Adrenal gland (tissue), 12 donors: ENCODE measurements around the gene DLG2. TPM values are rescaled to one million over a fixed set of nuclear protein-coding genes. Genes with fewer than 3 reads are reported as not detected.

Source experiments
- DNase-seq, 7 donors: peaks; one replicate each; pipeline ENCODE4 v3.0.0-alpha.2; 2019 to 2020
- H3K27ac ChIP-seq, 5 donors: fragments of 200-600 bp; sonication (generic) in 4 of 5; 1 replicate in 3 of 5; 2 replicates in 2 of 5; pipeline versions ENCODE4 v1.5.1 to v1.8.0; 2016 to 2020; ENCODE audit warnings: mild to moderate bottlenecking in 1 of 5
- H3K27me3 ChIP-seq: fragments of 200-600 bp; 2 replicates; pipeline ENCODE4 v1.8.0; 2021
- H3K36me3 ChIP-seq, 2 donors: fragments of 200-600 bp; replicated peaks in 1 of 2; 1 replicate in 1 of 2; 2 replicates in 1 of 2; pipeline versions ENCODE4 v1.5.1 to v1.8.0; 2018 to 2022
- H3K4me1 ChIP-seq, 2 donors: fragments of 200-600 bp; replicated peaks in 1 of 2; 1 replicate in 1 of 2; 2 replicates in 1 of 2; pipeline versions ENCODE4 v1.5.1 to v1.8.0; 2018 to 2021
- H3K4me3 ChIP-seq, 4 donors: fragments of 200-600 bp; sonication (generic) in 3 of 4; one replicate each; pipeline ENCODE4 v1.5.1; 2016 to 2018
- H3K9me3 ChIP-seq, 3 donors: fragments of 200-600 bp; sonication (generic) in 1 of 3; replicated peaks in 1 of 3; 1 replicate in 2 of 3; 2 replicates in 1 of 3; pipeline versions ENCODE4 v1.5.1 to v1.8.0; 2016 to 2021
- POLR2A ChIP-seq, 2 donors: fragments of 450-650 bp; IDR thresholded peaks; one replicate each; pipeline ENCODE4 v1.6.1; 2017; ENCODE audit warnings: antibody characterized with exemption in 2 of 2, mild to moderate bottlenecking in 2 of 2, moderate library complexity in 1 of 2
- WGBS, 4 donors: extraction: QIAGEN DNeasy Blood & Tissue Kit in 2 of 4; methylation state at CpG; one replicate each; pipeline versions ENCODE4 v1.1.5 to v1.1.7; 2013 to 2017; 5-methylcytosine and 5-hydroxymethylcytosine counted together
- intact Hi-C, 2 donors: fragments of 100-400 bp; cut with DNase I; formaldehyde crosslinking; loops; one replicate each; pipeline versions ENCODE4 v1.14.1 to v1.15.0; 2022 to 2023
- polyA plus RNA-seq, 3 donors: library from polyadenylated mRNA; stranded (reverse); fragments of 200-250 nt in 2 of 3; fragments of 350-450 nt in 1 of 3; fragmentation: Illumina TruSeq in 1 of 3; extraction: RNeasy Lipid Tissue Mini Kit (QIAGEN cat#74804) in 1 of 3; gene quantifications; one replicate each; pipeline ENCODE4 v1.2.3, GENCODE V29; 2013 to 2014
- total RNA-seq, 9 donors: library from RNA; depleted of rRNA in 4 of 9; stranded (reverse); fragments of >200 nt in 4 of 9; fragments of 120-200 nt in 1 of 9; fragmentation: NEBNext Ultra II Directional in 1 of 9; extraction: Animal tissue kit (Norgen Biotek cat#: 25700) in 1 of 9; gene quantifications; one replicate each; pipeline versions ENCODE4 v1.1.0 to v1.2.4, GENCODE V29; 2013 to 2023
- TF ChIP-seq, protein P1 (sequence below), 6 experiments: fragments of 450-650 bp in 4 of 6; fragments of 200-600 bp in 2 of 6; sonication (generic) in 1 of 6; IDR thresholded peaks; 1 replicate in 5 of 6; 2 replicates in 1 of 6; pipeline versions ENCODE4 v1.5.1 to v1.8.0; 2016 to 2021; ENCODE audit warnings: antibody characterized with exemption in 6 of 6, mild to moderate bottlenecking in 2 of 6, moderate library complexity in 1 of 6
- donor health status: healthy with polysubstance abuse.
- donor health status: Bipolar disorder and iron deficiency.
- donor health status: DM: yes; HTN: yes; CAD: no.
- donor health status: DM: no; HTN: no; CAD: no.
- donor health status: DM: no; HTN: no; CAD: no.
- donor health status: DM: yes; HTN: yes; CAD: no.

DLG2 gene
- total and polyA plus RNA-seq, 12 donors: 8.3 to 101 (median 37.5) TPM

DNA sequence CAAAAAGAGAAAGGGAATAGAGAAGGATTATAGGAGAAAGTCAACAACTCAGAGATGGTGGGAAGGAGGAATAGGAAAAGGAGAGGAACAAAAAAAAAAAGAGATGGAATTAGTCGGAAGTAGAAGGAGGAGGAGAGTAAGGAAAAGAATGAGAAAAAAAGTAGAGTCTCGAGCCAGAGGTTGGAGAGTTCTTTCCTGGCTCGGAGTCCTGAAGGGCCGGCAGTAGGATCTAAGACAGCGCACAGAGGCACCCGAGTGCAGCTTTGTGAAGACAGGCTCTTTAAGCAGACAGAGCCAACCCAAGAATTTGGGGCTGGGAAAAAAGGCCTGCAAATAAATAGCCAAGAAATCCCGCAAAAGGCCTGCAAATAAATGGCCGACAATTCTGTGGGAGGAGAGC, 2170.6 kb downstream of the DLG2 start:
- no peak for DNase-seq
- H3K9me3 ChIP-seq: no peaks in the 10 kb centered on the region
- H3K27ac ChIP-seq: no peak overlapping the region
- TF ChIP-seq POLR2A (IDR thresholded peaks at IDR 0.05): no peak
- TF ChIP-seq, protein P1, sequence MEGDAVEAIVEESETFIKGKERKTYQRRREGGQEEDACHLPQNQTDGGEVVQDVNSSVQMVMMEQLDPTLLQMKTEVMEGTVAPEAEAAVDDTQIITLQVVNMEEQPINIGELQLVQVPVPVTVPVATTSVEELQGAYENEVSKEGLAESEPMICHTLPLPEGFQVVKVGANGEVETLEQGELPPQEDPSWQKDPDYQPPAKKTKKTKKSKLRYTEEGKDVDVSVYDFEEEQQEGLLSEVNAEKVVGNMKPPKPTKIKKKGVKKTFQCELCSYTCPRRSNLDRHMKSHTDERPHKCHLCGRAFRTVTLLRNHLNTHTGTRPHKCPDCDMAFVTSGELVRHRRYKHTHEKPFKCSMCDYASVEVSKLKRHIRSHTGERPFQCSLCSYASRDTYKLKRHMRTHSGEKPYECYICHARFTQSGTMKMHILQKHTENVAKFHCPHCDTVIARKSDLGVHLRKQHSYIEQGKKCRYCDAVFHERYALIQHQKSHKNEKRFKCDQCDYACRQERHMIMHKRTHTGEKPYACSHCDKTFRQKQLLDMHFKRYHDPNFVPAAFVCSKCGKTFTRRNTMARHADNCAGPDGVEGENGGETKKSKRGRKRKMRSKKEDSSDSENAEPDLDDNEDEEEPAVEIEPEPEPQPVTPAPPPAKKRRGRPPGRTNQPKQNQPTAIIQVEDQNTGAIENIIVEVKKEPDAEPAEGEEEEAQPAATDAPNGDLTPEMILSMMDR (IDR thresholded peaks at IDR 0.05): no peak
- H3K4me3 ChIP-seq: no peak overlapping the region
- no peaks in the 10 kb centered on the region for H3K36me3 ChIP-seq
- no peaks in the 10 kb centered on the region for H3K4me1 ChIP-seq
- 86 to 95% (median 94%) methylated on average over 8 of the region's 8 CpGs for WGBS, 4 donors
- no peaks in the 10 kb centered on the region for H3K27me3 ChIP-seq
- intact Hi-C loops: no loop called here

DNA sequence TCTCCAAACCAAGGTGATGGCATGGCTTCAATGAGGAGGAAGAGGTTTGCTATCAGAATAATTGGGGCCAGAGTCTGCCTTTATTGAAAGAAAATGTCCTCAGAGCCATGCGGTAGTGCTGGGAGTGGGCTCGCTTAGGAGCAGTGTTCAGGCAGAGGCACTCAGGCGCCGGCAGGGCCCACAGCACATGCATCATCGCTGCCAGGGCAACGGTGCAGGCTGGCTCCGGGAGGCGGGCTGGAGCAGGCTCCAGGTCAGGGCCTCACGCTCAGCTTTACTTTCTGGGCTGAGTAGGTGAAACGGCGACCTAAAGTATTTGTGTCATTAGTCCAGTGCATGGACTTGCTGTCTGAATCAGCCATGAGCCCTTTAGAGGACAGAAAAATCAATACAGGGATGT, 2171.1 kb downstream of the DLG2 start:
- Histone ChIP-seq H3K27me3 (no peaks in the 10 kb centered on the region), H3K9me3 (no peaks in the 10 kb centered on the region), H3K4me1 (no peaks in the 10 kb centered on the region), H3K36me3 (no peaks in the 10 kb centered on the region), H3K4me3 (no peak overlapping the region), H3K27ac (no peak overlapping the region)
- WGBS, 4 donors: 50 to 63% (median 62%) methylated on average over 8 to 11 of the region's 11 CpGs
- intact Hi-C loops: no loop called here
- DNase-seq: peak in 6 of 7 donors; percentile 16 to 82 (median 29)
- TF ChIP-seq POLR2A (IDR thresholded peaks at IDR 0.05): no peak
- TF ChIP-seq, protein P1 (IDR thresholded peaks at IDR 0.05): no peak

DNA sequence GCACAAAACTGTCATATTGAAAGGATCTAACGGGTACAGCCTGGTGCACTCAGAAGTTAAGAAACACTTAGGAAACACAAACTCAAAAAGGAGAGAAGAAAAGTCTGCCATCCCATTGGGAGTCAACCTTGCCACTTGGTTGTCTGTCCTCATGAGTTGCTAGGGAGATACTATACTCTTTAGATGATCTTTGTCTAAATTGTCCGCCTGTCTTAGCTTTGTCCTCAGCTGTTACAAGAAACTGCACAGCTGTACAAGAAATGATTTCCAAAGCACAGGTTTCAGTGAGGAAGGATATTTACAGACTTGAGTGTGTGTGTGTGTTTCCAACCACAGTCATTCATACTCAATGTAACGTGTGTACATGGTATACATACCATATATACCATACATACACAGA, 2171.8 kb downstream of the DLG2 start:
- no peak for TF ChIP-seq POLR2A (IDR thresholded peaks at IDR 0.05)
- TF ChIP-seq, protein P1 (IDR thresholded peaks at IDR 0.05): no peak
- H3K36me3 ChIP-seq: no peaks in the 10 kb centered on the region
- no peak for DNase-seq
- H3K9me3 ChIP-seq: no peaks in the 10 kb centered on the region
- no peak overlapping the region for H3K27ac ChIP-seq
- H3K4me3 ChIP-seq: no peak overlapping the region
- no peaks in the 10 kb centered on the region for H3K4me1 ChIP-seq
- 88 to 91% (median 89%) methylated on average over 3 of the region's 3 CpGs for WGBS, 4 donors
- no peaks in the 10 kb centered on the region for H3K27me3 ChIP-seq
- intact Hi-C loops: no loop called here

DNA sequence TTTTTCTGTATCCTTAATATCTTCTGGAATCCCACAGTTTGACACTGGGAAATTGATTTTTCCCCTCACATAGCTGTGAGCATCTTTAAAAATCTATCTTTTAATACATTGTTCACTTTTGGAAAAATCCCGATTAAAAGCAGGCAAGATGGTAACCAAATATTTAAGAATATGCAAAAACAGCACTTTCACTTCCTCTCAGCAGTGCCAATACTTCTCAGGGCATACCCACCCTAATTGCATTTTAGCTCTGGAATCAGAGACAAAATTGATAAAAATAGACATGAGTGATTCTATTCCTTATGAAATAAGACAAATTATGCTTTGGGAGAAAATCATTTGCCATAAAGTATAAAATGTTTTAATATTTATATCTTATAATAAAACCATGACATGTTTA, 2172.5 kb downstream of the DLG2 start:
- 75 to 86% (median 78%) methylated on average over 1 of the region's 1 CpG for WGBS, 4 donors
- no peaks in the 10 kb centered on the region for H3K36me3 ChIP-seq
- no peak overlapping the region for H3K4me3 ChIP-seq
- H3K9me3 ChIP-seq: no peaks in the 10 kb centered on the region
- TF ChIP-seq POLR2A (IDR thresholded peaks at IDR 0.05): no peak
- TF ChIP-seq, protein P1 (IDR thresholded peaks at IDR 0.05): no peak
- H3K4me1 ChIP-seq: no peaks in the 10 kb centered on the region
- no peaks in the 10 kb centered on the region for H3K27me3 ChIP-seq
- intact Hi-C loops: no loop called here
- no peak for DNase-seq
- H3K27ac ChIP-seq: no peak overlapping the region
